GM23338 (cell line): ENCODE results near the gene FGGY.
"Not testable (repeated sequence)": the region's sequence is repeated elsewhere in the genome, so short reads cannot be mapped to it uniquely, and the experiment has no call there.

Experiments
- CREB1 ChIP-seq: fragments of 250-450 bp; sonication (Bioruptor Pico); IDR thresholded peaks from 2 replicates; pipeline ENCODE4 v1.5.0; 2020; ENCODE audit warnings: low read depth, mild to moderate bottlenecking, moderate library complexity
- EZH2 ChIP-seq: fragments of 200-600 bp; sonication (generic); IDR thresholded peaks from one replicate; pipeline ENCODE4 v1.8.0; 2017; ENCODE audit warnings: antibody characterized with exemption, mild to moderate bottlenecking, low read depth; ENCODE audit not compliant: unreplicated experiment
- EZH2phosphoT487 ChIP-seq: fragments of 200-600 bp; sonication (generic); IDR thresholded peaks from one replicate; pipeline ENCODE4 v1.8.1; 2018; ENCODE audit warnings: antibody characterized with exemption; ENCODE audit not compliant: unreplicated experiment
- JUNB ChIP-seq: IDR thresholded peaks from one replicate; pipeline ENCODE4 v1.6.1; 2016; ENCODE audit warnings: antibody characterized with exemption; ENCODE audit not compliant: unreplicated experiment
- POLR2AphosphoS5 ChIP-seq: IDR thresholded peaks from 2 replicates; pipeline ENCODE4 v1.6.1; 2016; ENCODE audit warnings: antibody characterized with exemption, low read depth
- REST ChIP-seq: IDR thresholded peaks from one replicate; pipeline ENCODE4 v1.6.1; 2018; ENCODE audit warnings: antibody characterized with exemption; ENCODE audit not compliant: unreplicated experiment
- STAT1 ChIP-seq: IDR thresholded peaks from one replicate; pipeline ENCODE4 v1.6.1; 2016; ENCODE audit warnings: antibody characterized with exemption; ENCODE audit not compliant: unreplicated experiment
- ZNF114 ChIP-seq: fragments of 250-450 bp; sonication (Bioruptor Pico); IDR thresholded peaks from 2 replicates; pipeline ENCODE4 v1.5.0; 2020; ENCODE audit warnings: mild to moderate bottlenecking, moderate library complexity
- ZNF331 ChIP-seq: fragments of 250-450 bp; sonication (Bioruptor Pico); IDR thresholded peaks from 2 replicates; pipeline ENCODE4 v1.5.0; 2020; ENCODE audit warnings: low read depth, mild to moderate bottlenecking, moderate library complexity
- TF ChIP-seq, protein P1 (sequence below), 2 experiments: fragments of 200-600 bp in 1 of 2; sonication (generic) in 1 of 2; conservative IDR thresholded peaks; 2 replicates each; pipeline versions ENCODE4 v1.5.1 to v1.6.1; 2016 to 2017; ENCODE audit warnings: antibody characterized with exemption in 2 of 2, low read depth in 2 of 2, mild to moderate bottlenecking in 2 of 2, moderate library complexity in 1 of 2

GRCh38 chr1:59558580-59558979 lies 261.7 kb downstream of the FGGY start:
- TF ChIP-seq, protein P1, sequence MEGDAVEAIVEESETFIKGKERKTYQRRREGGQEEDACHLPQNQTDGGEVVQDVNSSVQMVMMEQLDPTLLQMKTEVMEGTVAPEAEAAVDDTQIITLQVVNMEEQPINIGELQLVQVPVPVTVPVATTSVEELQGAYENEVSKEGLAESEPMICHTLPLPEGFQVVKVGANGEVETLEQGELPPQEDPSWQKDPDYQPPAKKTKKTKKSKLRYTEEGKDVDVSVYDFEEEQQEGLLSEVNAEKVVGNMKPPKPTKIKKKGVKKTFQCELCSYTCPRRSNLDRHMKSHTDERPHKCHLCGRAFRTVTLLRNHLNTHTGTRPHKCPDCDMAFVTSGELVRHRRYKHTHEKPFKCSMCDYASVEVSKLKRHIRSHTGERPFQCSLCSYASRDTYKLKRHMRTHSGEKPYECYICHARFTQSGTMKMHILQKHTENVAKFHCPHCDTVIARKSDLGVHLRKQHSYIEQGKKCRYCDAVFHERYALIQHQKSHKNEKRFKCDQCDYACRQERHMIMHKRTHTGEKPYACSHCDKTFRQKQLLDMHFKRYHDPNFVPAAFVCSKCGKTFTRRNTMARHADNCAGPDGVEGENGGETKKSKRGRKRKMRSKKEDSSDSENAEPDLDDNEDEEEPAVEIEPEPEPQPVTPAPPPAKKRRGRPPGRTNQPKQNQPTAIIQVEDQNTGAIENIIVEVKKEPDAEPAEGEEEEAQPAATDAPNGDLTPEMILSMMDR (conservative IDR thresholded peaks at IDR 0.05; ENCODE audit: low read depth in 2 of 2), result not testable (repeated sequence)
- not testable (repeated sequence) for TF ChIP-seq EZH2; REST; JUNB; STAT1; ZNF114; CREB1 (CRISPR knock-in tag); ZNF331 (CRISPR knock-in tag); POLR2AphosphoS5; EZH2phosphoT487
